Stimulated activated CD4-positive, alpha-beta T cell treated with anti-CD3 and anti-CD28 coated beads, TNF-alpha, amount 100 ng/mL, for 1 hour (primary cell): ENCODE measurements around the gene VSIR.

Experiments
- DNase-seq, 3 donors: peaks; one replicate each; pipeline ENCODE4 v3.0.0-alpha.2; 2020; ENCODE audit warnings: low read depth in 3 of 3, low spot score in 1 of 3

VSIR gene

DNA sequence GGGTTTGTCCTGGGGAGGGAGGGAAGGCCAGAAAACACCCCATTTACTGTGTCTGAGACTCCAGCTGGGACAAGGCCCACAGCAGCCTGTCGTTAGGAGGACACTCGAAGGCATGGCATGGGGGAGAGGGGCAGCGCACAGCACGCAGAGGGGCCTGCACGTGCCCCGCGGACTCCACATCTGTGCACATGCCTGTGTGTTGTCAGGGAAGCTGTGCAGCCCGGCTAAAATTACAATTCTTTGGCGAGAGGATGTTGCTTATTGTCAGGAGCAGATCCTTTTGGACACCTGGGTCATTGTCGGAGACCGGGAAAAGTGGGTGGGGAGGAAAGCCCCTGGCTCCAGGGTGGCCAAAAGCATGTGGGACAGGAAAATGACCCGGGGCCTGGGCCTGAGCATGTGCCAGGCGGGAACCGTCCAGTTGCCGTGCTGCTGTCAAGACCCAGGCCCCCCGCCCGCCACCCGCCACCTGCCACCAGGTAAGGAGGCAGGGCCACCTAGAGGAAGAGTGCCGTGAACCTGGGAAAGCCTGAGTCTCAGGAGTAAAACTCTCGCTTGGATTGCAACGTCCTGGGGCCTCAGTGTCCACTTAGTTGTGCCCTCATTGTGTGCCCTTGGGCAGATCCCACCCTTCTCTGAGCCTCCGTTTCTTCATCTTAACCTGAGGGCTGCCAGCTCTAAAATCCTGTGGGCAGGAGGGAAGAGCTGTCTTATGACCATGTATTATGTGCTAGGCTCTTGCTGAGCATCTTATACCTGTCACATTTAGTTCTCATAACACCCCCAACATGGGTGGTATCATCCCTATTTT is 7.2 kb downstream of the VSIR start:
- no peak for DNase-seq

DNA sequence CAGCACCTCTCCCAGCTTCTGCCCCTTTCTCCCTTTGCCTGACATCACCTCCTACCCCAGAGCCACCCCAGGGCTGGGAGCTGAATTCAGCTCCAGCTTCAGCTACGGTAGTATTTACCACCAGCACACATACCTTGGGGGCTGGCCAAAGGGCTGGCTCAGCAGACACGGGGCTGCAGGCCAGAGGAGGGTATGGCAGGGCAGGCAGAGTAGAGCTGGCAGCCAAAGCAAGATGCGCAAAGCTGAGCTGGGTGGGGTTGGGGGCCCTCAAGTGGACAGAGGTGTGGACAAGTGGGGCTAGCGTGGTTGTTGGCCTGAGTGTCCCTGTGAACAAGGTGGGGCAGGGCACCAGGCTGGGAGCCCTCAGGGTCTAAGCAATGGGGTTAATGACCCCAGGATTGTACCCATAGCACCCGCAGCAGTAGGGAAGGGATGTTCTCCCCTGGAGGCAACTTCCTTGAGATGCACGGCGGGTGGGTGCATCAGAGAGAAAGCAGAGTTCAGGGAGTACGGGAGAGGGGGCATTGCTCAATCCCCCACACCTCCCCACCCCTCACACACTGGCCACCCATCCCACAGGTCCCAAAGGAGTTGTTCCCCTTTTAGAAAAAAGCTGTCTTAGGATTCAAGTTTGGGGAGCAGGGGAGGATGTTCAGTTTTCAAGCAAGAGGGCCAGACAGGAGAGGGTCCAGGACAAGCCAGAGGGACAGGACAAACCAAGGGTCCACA is 8.0 kb downstream of the VSIR start:
- no peak for DNase-seq

DNA sequence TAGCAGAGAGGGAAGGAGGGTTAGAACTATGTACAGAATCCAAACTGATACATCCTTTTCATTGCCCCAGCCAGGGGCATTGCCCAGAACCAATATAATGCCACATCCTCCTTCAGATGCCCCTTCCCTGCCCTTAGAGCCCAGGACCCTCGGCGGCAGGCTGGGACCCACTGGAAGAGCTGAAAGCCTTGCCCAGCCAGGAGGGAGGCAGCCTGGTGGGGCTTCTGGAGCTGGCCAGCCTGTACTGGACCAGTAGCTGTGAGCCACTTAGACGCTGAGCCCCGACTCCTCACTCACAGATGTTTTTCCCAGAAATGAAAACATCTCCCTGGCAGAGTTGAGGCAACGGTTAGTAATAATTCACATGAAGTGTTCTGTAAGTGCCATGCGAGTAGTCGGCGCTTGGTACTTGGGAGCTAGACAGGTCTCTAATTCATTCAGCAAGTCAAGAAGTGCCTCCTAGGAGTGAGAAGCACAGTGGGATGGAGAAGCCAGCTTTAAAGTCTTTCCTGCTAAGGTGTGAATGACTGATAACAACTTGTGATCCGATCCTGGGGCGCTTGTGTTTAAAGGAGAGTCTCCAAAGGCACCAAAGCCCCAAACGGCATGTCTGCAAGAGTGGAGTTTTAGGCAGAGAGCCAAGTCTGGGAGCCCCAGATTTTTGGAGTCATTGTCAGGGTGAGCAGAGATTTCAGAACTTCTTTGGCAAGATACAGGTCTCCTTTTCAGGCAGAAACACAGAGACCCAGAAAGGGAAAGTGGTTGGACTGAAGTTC is 9.8 kb downstream of the VSIR start:
- DNase-seq, result no peak

DNA sequence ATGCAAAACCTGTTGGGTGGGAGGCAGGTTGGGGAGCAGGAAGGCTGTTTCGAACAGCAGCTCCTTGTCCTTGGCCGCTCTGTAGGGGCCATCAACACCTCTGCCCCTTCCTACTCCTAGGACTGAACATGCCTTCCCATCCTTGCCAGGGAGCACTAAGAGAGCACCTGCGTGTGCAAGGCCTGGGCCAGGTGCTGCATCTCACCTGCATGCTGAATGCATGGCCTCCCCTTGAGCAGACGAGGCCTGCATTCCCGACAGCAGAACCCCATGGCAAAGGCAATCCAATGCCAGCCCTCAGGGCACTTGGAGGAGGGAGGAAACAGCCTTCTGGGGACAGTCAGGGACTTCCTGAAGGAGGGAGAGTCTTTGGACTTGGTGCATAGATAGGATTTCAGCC is 11.0 kb downstream of the VSIR start:
- DNase-seq, result no peak

DNA sequence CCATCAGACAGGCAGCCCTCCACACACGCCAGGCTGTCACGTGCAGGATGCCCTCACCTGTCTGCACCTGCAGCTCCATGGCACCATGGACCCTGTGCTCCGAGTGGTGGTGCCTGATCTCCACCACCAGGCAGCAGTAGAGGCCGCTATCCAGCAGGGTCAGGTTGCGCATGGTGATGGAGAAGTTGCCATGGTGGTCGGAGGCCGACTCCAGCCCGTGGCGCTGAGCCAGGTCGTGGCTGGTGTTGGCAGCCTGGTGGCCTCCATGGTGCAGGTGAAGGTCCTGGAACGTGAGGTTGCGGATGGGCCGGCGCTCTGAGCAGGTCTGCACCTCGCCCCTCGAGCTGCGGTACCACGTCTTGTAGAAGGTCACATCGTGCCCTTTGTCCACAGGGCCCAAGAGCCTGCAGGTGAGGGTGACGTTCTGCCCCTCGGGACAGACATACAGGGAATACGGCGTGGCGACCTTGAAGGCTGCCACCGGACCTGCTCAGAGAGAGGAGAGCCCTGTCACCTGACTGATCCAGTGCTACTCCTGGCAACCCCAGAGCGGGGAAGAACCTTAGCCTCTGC is 11.7 kb downstream of the VSIR start:
- DNase-seq, result no peak

DNA sequence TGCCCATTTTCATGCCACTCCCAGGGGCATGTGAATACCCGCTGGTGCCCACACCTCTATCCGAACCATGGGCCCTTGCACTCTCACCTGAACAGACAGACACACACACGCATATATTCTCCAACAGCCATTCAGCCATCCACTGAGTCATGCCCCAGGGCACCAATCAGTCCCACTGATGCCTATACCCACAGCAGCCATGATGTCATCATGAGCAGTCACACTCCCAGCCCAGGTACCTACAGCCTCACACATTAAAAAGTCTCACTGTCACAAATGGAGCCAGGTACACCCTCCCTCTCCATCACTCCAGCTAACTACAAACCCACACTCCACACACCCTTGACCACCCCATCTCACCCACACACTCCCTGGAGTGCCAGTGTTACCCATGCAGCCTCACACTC is 12.2 kb downstream of the VSIR start:
- DNase-seq, result no peak

DNA sequence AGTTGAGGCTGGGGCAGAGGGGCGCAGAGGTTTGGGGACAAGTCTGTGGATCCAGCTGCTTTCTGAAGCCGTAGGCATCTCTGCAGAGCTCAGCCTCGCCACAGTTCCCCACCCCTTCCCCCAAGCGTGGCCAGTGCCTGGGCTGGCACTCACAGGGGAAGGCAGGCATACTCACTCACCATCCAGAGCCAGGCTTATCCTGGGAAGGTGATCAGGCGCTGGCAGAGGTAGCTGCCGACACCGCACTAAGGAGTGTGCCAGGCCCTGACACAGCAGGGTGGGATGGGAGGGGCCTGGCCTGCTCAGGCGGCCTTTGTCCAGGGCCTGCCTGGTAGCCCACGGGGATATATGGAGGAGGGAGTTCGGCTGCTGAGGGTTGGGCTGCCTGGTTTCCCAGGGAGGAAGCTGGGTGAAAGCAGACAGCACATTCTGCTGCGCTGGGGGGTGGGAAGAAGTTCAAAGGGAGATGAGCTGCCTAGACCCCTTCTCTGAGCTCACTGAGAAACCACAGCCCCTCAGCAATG is 15.9 kb downstream of the VSIR start:
- no peak for DNase-seq

DNA sequence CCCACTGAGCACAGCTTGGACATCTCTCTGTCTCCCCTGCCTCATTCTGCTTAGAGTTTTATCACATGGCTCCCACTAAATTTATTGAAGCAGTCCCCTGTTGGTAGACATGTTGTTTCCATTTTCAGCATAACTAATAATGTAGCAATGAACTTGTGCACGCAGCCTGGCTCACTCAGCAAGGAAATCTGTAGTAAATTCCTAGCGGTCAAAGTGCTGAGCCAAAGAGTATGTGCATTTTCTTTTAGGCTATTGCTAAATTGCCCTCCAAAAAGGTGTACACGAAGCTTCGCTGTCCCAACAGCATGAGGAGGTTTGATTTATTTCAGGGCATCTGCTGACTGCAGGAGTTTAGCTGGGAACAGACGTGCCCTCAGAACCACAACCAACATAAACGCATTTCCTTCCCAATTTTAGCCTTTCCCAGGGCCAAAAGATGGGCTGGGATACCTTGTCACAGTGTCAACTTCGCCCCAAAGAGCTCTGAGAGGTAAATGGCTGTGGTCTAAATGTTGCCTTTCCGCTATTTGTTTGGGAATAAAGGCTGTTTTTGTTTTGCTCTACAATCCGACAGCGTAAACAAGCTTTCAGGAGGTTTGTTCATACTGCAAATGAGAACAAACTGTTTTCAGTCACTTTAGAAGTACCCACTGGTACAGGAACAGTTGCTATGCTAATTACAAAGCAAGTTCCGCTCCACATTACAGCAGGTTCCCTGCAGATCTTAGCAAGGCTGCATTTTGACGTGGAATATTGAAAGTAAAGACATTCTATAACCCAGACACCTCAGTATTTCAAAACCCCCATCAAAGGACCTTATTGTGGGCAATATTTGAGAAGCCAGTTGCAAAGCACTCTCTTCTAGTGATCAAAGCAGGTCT is 16.8 kb downstream of the VSIR start:
- no peak for DNase-seq

DNA sequence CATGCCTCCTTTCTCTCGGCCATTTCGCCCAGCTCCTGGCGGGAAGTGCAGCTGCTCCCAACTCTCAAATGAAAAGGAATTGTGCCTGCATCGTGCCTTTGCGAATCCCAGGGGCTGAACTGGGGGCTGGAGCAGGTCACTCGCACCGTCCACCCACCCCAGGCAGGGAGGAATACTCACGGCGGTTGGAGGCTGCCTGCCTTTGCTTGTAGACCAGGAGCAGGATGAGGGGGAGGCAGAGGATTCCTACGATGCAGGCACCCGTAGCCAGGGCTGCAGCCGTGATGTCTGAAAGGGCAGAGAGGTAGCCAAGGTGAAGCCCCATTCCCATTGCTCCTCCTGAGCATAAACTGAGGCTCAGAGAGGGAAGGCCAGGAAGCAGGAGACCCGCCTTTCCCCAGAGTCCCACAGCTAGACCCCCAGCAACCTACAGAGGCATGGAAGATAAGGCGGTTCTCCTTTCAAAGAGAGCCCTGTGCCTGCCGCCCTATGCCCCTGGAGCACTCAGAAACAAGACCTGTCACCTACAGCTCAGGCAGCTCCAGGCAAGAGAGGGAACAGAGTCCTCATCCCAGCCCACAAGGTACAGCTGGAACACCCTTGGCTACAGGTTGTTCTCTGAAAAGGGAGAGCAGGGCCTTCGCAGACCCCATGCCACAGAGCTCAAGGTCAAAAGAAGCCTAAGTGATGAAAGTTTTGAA is 18.0 kb downstream of the VSIR start:
- DNase-seq, result no peak

DNA sequence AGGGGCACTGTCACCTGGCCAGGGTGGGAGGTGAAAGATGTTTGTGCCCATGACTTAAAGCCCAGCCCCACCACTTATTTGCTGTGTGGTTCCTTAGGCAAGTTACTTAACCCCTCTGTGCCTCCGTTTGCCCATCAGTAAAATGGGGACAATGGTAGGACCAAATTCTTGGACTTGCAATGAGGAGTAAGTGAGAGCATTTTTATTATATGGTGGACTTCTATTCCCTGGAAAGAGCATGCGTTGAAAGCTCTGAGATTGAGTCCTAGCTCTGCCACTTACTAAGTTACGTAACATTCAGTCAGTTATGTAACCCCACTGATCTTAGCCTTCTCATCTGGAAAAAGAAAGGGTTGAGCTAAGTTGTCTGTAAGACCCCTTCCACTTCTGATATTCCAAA is 18.8 kb downstream of the VSIR start:
- DNase-seq, result no peak

DNA sequence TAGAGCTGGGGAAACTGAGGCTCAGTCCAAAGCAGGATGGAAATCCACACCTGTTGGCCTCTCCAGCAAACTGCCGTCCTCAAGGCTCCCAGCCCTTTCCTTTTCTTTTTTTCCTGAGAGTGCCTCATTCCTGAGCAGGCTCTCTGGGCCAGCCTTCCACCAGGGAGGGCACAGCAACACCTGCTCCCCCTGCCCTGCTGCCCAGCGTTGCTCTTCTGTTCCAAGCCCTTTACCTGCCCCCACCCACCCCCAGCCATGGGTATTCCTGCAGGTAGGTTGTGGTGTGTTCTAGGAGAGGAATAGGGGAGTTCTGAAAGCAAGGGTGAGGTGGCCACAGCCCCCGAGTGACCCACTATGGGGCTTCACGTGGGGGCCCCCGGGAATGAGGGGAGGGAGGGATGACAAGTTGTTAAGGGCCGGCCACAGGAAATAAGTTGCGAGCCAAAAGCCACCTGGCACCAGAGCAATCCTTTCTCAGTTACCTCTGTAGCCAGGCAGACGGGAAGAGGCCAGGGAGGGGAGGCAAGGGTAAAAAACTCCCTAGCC is 19.3 kb downstream of the VSIR start:
- DNase-seq, result no peak

DNA sequence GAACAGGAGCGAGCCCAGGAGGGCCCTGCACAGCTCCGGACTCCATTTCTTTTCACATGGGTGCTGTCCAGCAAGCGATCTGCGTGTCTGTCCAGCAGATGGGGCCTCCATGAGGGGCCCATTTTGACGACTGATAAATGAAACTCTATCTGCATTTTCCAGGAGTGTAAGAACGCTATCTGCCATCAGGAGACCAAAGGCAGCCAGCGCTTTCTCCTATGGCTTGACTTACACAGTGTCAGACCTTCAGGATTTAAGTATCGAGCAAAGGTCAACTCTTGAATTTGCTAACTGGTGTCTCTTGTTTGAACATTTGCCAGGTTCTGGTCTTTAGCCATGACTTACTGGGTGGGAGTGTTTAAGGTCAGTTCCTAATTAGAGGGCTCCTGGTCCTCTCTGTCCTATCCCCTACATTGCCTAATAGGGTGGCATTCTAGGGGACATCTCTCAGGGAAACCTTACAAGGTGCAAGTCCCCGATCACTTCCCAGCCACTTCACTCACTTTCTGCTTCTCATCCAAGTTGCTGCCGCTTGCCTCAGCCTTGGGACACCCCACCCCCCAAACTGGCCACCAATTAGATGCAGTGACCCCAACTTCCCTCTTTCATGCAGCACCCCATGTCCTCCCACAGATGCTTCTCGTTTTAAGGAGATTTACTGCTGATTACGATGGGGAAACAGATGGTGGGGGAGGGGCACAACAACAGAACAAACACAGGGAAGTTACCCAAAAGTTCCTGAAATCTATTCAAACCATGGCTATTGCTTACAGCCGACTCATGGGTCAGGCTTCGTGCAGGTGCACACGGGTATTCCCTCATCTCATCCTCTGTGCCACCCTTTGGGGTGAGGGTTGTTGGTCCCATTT is 20.0 kb downstream of the VSIR start:
- DNase-seq, result no peak

DNA sequence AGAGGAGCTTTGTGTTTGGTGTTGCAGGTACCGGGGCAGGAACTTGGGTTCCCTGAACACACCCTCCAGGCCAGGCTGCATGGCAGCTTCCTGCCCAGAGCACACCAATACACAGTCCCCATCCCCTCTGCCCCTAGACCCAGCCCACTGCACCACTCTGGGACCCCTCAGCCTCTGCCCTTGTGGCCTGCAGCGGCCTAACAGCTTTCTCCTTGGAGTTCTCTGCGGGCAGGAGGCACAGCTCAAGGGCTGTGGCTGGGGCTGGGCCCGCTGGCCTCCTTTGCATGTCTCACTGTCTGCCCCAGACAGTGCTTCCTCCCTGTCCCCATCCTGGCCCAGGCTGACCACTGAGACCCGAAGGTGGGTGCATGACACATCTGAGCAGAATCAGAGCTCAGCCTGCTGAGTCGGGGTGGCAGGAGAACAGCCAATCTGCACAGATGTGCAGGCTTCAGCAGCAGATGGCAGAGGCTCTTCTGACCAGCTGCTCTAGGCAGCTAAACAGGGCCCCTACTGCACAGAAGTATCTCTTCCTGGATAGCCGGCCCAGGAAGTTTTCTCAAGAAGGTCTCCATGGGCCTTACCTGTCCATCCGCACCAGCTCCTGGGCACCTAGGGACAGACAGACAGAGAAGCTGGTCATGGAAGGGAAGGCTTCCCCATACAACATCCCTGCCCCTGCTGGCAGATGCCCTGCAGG is 20.8 kb downstream of the VSIR start:
- DNase-seq, result no peak

DNA sequence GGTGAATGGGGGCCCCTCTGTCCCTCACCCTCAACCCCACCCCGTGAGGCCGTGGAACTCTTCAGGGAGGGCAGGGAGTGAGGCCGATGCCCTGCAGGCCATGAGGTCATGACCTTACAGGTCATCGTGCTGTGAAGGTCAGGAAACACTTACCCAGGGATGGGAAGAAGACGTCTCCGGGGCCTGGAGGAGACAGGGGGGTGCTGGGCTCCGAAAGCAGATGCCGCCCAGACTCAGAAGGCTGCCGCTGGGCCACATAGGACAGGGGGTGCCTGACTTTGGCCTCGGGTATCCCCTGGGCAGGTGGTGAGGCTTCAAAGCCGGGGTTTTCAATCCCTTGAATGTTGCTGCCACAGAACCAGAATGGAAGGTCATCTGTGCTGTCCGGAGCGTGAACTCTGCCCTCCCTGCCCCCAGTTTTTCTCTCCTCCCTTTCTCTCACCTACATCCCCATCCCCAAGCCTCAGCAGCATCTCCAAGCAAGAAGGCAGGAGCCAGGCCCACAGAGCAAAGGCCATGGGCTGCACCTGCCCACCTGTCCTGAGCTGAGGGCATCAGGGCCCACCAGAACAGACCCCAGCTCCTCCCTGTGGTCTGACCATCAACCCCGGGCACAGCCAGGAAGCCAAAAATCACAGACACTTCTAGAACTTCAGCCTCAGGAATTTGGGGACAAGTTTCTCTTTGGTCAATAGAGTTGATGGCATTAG is 21.6 kb downstream of the VSIR start:
- DNase-seq, result no peak

DNA sequence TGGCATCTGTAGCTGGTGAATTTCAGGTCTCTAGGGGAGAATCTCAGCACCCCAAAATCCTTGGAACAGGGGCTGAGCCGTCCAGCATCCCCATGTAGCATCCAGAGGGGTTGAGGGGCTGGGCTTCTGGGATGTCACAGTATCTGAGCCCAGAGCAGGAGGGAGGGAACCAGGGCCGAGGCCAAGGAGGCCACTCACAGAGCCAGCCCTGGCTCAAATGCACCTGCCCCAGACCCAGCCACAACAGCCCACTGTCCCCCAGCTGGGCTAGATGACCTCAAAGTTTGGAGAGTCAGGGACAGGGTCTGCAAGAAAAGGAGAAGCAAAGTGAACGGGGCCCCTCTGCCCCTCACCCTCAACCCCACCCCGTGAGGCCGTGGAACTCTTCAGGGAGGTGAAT is 22.3 kb downstream of the VSIR start:
- DNase-seq, result no peak

DNA sequence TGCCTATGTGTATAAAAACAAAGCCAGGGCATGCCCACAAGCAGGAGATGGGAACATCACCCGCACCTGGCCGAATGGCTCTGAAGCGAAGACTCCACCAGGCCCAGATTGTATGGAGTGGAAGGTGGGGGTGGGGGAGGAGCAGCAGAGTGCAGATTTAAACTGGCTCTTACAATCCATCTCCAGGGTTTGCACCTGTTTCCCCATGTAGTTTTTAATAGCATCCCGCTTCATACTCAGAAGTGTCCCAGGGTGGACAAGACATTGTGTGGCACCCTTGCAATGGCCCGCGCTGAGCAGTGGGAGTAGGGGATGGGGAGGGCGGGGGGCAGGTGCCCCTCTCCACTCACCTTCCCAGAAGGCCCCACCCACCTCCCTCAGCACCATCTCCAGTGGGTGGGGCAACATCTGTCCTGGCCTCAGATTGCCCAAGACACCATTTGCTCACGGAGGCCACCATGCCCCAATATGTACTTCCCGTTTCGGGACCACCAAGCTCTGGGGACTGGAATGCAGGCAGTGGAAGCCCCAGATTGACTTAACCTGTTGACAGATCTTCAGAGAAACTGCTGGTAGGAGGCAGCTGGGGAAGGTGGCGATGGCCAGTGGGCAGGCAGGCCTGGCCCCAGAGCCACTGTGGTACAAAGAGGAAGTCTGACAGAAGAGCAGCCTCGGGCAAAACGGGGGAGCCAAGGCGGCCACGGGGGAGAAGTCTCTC is 23.0 kb downstream of the VSIR start:
- no peak for DNase-seq

DNA sequence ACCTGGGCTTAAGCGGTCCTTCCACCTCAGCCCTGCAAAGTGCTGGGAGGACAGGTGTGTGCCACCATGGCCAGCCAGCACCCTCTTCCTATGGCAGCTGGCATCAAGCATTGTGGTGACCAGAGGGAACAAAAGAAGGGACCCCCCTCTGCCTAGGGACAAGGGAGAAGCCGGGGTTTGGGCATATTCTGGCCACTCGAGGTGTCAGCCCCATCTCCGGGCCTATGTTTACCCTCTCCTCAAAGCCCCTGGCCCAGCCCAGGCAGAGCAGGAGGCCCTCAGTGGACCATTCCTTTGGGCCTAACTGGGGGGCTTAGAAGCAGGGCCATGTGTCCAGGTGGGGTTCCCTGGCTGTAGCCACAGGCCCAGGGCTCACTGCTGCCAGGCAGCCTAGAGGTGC is 23.9 kb downstream of the VSIR start:
- no peak for DNase-seq
